ENCODE data around the gene PPAT.
"Not testable (repeated sequence)": the region's sequence is repeated elsewhere in the genome, so short reads cannot be mapped to it uniquely, and the experiment has no call there.

The PPAT gene

GRCh38 chr4:56389558-56389957 lies 45.9 kb downstream of the PPAT start:
- Histone ChIP-seq H3K9me3 (ENCODE audit: control insufficient read depth in 2 of 2, low read length in 2 of 2) (no peaks in the 10 kb centered on the region), H3K4me3 (ENCODE audit: low read length in 2 of 2) (no peak overlapping the region), H3K27ac (ENCODE audit: low read depth in 2 of 2, low read length in 2 of 2) (no peak overlapping the region), H3K4me1 (ENCODE audit: control insufficient read depth in 2 of 2, insufficient read depth in 2 of 2, low read length in 2 of 2) (peaks cover 4 to 8% of the 10 kb centered on the region in 2 donors), H3K9ac (ENCODE audit: low read depth in 1 of 2, low read length in 2 of 2) (no peak overlapping the region), H3K27me3 (ENCODE audit: control insufficient read depth in 2 of 2, insufficient read depth in 2 of 2, low read length in 2 of 2) (no peaks in the 10 kb centered on the region), H3K36me3 (ENCODE audit: control insufficient read depth in 2 of 2, insufficient read depth in 2 of 2, low read length in 2 of 2) (no peaks in the 10 kb centered on the region)

- Histone ChIP-seq H3K9ac (ENCODE audit: low read depth in 1 of 2, low read length in 2 of 2) (peak overlapping the region; percentile 88 to 89), H3K27me3 (ENCODE audit: control insufficient read depth in 2 of 2, insufficient read depth in 2 of 2, low read length in 2 of 2) (no peaks in the 10 kb centered on the region), H3K27ac (ENCODE audit: low read depth in 2 of 2, low read length in 2 of 2) (peak overlapping the region in 1 of 2 donors; percentile 96), H3K36me3 (ENCODE audit: control insufficient read depth in 2 of 2, insufficient read depth in 2 of 2, low read length in 2 of 2) (no peaks in the 10 kb centered on the region), H3K4me1 (ENCODE audit: control insufficient read depth in 2 of 2, insufficient read depth in 2 of 2, low read length in 2 of 2) (peaks cover 4 to 8% of the 10 kb centered on the region in 2 donors), H3K4me3 (ENCODE audit: low read length in 2 of 2) (peak overlapping the region; percentile 97 to 98), H3K9me3 (ENCODE audit: control insufficient read depth in 2 of 2, low read length in 2 of 2) (no peaks in the 10 kb centered on the region)
These were observed 47.1 kb downstream of the PPAT start for GRCh38 chr4:56388306-56388705.

DNA sequence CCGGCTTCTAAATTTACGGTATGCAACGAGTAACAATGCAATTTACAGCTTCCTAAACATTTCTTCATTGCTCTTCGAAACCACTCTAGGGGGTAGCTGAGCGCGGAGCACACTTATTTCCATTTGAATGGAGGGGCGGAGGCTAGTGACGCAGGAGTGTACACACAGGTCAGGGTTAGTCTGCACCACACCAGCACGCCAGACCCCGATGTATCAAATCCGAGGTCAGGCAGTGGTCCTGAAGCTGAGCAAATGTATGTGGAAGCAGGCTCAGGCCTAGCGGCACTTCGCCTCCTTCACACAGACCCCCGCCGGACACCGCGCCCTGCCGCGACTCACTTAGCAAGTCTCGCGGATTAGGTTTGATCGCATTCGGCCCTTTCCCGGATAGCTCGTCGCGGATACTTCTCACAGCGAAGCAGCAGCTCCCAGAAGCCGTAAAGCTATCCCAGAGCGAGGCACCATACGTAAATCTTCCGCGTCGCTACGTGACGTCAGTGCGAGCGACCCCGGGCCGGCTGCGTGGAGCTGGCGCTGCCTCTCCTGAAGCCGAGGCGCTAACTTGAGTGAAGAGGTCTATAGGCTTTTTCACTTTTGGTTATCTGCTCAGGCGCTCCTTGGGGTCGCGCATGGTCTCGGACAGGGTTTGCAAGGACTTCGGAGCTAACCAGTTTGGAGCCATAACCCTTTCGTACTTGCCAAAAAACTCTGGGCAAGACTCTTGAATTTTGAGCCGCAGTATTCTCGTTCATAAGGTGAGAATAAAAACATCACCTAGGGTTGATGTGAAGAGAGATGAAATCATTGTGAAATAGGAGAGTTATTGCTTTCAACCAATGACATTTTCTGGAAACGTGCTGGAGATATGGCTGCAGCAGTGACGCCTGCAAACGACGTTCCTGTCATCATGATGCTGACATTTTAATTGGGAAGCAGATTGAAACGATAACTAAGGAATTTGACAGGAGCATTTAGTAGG lies 48.1 kb downstream of the PPAT start, which contains the start of gene AASDH:
AASDH (minus strand) TSS at position 469 of the 979 bp plus-strand sequence. CDS start 3,192 bp downstream, outside the sequence.
- Histone ChIP-seq H3K27ac (ENCODE audit: low read depth in 2 of 2, low read length in 2 of 2) (peak within 1 kb of the TSS; percentile 96 to 97), H3K9me3 (ENCODE audit: control insufficient read depth in 2 of 2, low read length in 2 of 2) (no peaks in the 10 kb centered on the region), H3K36me3 (ENCODE audit: control insufficient read depth in 2 of 2, insufficient read depth in 2 of 2, low read length in 2 of 2) (no peaks in the 10 kb centered on the region), H3K27me3 (ENCODE audit: control insufficient read depth in 2 of 2, insufficient read depth in 2 of 2, low read length in 2 of 2) (no peaks in the 10 kb centered on the region), H3K9ac (ENCODE audit: low read depth in 1 of 2, low read length in 2 of 2) (peak within 1 kb of the TSS; percentile 88 to 89), H3K4me3 (ENCODE audit: low read length in 2 of 2) (peak within 1 kb of the TSS; percentile 97 to 98), H3K4me1 (ENCODE audit: control insufficient read depth in 2 of 2, insufficient read depth in 2 of 2, low read length in 2 of 2) (peaks cover 4 to 8% of the 10 kb centered on the region in 2 donors)

- H3K9me3 ChIP-seq (ENCODE audit: control insufficient read depth in 2 of 2, low read length in 2 of 2), result no peaks in the 10 kb centered on the region
- no peak overlapping the region for H3K27ac ChIP-seq (ENCODE audit: low read depth in 2 of 2, low read length in 2 of 2)
- H3K4me3 ChIP-seq (ENCODE audit: low read length in 2 of 2), result peak overlapping the region; percentile 11 to 29
- no peaks in the 10 kb centered on the region for H3K36me3 ChIP-seq (ENCODE audit: control insufficient read depth in 2 of 2, insufficient read depth in 2 of 2, low read length in 2 of 2)
- H3K4me1 ChIP-seq (ENCODE audit: control insufficient read depth in 2 of 2, insufficient read depth in 2 of 2, low read length in 2 of 2), result peaks cover 4 to 8% of the 10 kb centered on the region in 2 donors
- H3K27me3 ChIP-seq (ENCODE audit: control insufficient read depth in 2 of 2, insufficient read depth in 2 of 2, low read length in 2 of 2), result no peaks in the 10 kb centered on the region
- peak overlapping the region in 1 of 2 donors; percentile 38 for H3K9ac ChIP-seq (ENCODE audit: low read depth in 1 of 2, low read length in 2 of 2)
These were observed 49.3 kb downstream of the PPAT start for GRCh38 chr4:56386091-56386490.

- H3K27ac ChIP-seq (ENCODE audit: low read depth in 2 of 2, low read length in 2 of 2), result no peak overlapping the region
- no peaks in the 10 kb centered on the region for H3K27me3 ChIP-seq (ENCODE audit: control insufficient read depth in 2 of 2, insufficient read depth in 2 of 2, low read length in 2 of 2)
- no peak overlapping the region for H3K4me3 ChIP-seq (ENCODE audit: low read length in 2 of 2)
- H3K4me1 ChIP-seq (ENCODE audit: control insufficient read depth in 2 of 2, insufficient read depth in 2 of 2, low read length in 2 of 2), result no peaks in the 10 kb centered on the region
- H3K36me3 ChIP-seq (ENCODE audit: control insufficient read depth in 2 of 2, insufficient read depth in 2 of 2, low read length in 2 of 2), result peaks cover 4 to 8% of the 10 kb centered on the region in 2 donors
- no peaks in the 10 kb centered on the region for H3K9me3 ChIP-seq (ENCODE audit: control insufficient read depth in 2 of 2, low read length in 2 of 2)
- H3K9ac ChIP-seq (ENCODE audit: low read depth in 1 of 2, low read length in 2 of 2), result no peak overlapping the region
These were observed 60.0 kb downstream of the PPAT start for GRCh38 chr4:56375458-56375857.

DNA sequence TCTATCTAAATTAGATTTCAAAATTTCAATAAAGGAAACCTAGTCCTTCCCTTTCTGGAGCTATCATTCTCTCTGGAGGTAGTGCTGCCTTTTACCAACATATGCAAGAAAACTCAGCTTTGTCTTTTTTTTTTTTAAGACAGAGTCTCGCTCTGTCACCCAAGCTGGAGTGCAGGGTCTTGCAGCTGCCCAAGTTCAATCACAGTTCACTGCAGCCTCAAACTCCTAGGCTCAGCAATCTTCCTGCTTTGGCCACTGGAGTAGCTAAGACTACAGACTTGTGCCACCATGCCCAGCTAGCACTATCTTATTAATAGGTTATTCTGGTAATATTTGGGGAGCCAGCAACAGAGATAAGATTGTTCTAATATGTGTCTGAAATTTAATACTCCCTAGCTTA lies 60.5 kb downstream of the PPAT start:
- Histone ChIP-seq H3K9ac (ENCODE audit: low read depth in 1 of 2, low read length in 2 of 2) (no peak overlapping the region), H3K4me1 (ENCODE audit: control insufficient read depth in 2 of 2, insufficient read depth in 2 of 2, low read length in 2 of 2) (no peaks in the 10 kb centered on the region), H3K27ac (ENCODE audit: low read depth in 2 of 2, low read length in 2 of 2) (no peak overlapping the region), H3K36me3 (ENCODE audit: control insufficient read depth in 2 of 2, insufficient read depth in 2 of 2, low read length in 2 of 2) (peaks cover 7 to 11% of the 10 kb centered on the region in 2 donors), H3K27me3 (ENCODE audit: control insufficient read depth in 2 of 2, insufficient read depth in 2 of 2, low read length in 2 of 2) (no peaks in the 10 kb centered on the region), H3K4me3 (ENCODE audit: low read length in 2 of 2) (no peak overlapping the region), H3K9me3 (ENCODE audit: control insufficient read depth in 2 of 2, low read length in 2 of 2) (no peaks in the 10 kb centered on the region)

DNA sequence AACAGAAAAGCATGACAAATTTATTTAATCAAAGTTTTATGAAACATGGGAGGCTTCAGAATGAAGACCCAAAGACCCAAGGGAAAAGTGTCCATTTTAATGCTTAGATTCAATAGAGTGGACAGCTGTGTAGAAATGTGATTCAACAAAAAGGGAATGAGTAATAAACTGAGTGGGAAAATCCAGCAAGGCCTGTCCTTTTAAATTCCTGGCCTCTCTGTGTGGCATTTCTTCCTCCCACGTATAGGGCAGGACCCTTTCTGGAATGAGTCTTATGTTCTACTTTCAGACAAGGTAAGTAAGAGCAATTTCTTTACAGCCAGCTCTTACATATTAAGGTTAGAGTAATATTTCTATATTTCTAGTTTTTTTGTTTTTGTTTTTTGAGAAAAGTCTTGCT lies 62.6 kb downstream of the PPAT start:
- no peak overlapping the region for H3K4me3 ChIP-seq (ENCODE audit: low read length in 2 of 2)
- H3K36me3 ChIP-seq (ENCODE audit: control insufficient read depth in 2 of 2, insufficient read depth in 2 of 2, low read length in 2 of 2), result peaks cover 7 to 11% of the 10 kb centered on the region in 2 donors
- no peaks in the 10 kb centered on the region for H3K9me3 ChIP-seq (ENCODE audit: control insufficient read depth in 2 of 2, low read length in 2 of 2)
- H3K27me3 ChIP-seq (ENCODE audit: control insufficient read depth in 2 of 2, insufficient read depth in 2 of 2, low read length in 2 of 2), result no peaks in the 10 kb centered on the region
- H3K27ac ChIP-seq (ENCODE audit: low read depth in 2 of 2, low read length in 2 of 2), result no peak overlapping the region
- H3K4me1 ChIP-seq (ENCODE audit: control insufficient read depth in 2 of 2, insufficient read depth in 2 of 2, low read length in 2 of 2), result no peaks in the 10 kb centered on the region
- no peak overlapping the region for H3K9ac ChIP-seq (ENCODE audit: low read depth in 1 of 2, low read length in 2 of 2)

- H3K36me3 ChIP-seq (ENCODE audit: control insufficient read depth in 2 of 2, insufficient read depth in 2 of 2, low read length in 2 of 2), result peaks cover 7 to 11% of the 10 kb centered on the region in 2 donors
- no peak overlapping the region for H3K9ac ChIP-seq (ENCODE audit: low read depth in 1 of 2, low read length in 2 of 2)
- H3K9me3 ChIP-seq (ENCODE audit: control insufficient read depth in 2 of 2, low read length in 2 of 2), result no peaks in the 10 kb centered on the region
- H3K4me3 ChIP-seq (ENCODE audit: low read length in 2 of 2), result no peak overlapping the region
- H3K4me1 ChIP-seq (ENCODE audit: control insufficient read depth in 2 of 2, insufficient read depth in 2 of 2, low read length in 2 of 2), result no peaks in the 10 kb centered on the region
- H3K27me3 ChIP-seq (ENCODE audit: control insufficient read depth in 2 of 2, insufficient read depth in 2 of 2, low read length in 2 of 2), result no peaks in the 10 kb centered on the region
- no peak overlapping the region for H3K27ac ChIP-seq (ENCODE audit: low read depth in 2 of 2, low read length in 2 of 2)
These were observed 63.8 kb downstream of the PPAT start for GRCh38 chr4:56371426-56372220.

DNA sequence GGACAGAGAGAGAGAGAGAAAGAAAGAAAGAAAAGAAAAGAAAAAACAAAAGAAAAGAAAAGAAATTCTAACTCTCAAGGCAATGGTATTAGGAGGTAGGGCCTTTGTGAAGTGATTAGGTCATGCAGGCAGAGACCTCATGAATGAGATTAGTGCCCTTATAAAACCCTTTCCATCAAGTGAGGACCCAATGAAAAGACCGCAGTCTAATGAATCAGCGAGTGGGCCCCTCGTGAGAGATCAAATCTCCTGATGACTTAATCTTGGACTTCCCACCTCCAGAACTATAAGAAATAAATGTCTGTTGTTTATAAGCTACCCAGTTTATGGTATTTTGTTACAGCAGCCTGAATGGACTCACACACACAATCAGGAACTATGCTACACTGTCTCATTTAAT lies 65.0 kb downstream of the PPAT start:
- Histone ChIP-seq H3K27ac (ENCODE audit: low read depth in 2 of 2, low read length in 2 of 2) (no peak overlapping the region), H3K9ac (ENCODE audit: low read depth in 1 of 2, low read length in 2 of 2) (no peak overlapping the region), H3K4me1 (ENCODE audit: control insufficient read depth in 2 of 2, insufficient read depth in 2 of 2, low read length in 2 of 2) (no peaks in the 10 kb centered on the region), H3K9me3 (ENCODE audit: control insufficient read depth in 2 of 2, low read length in 2 of 2) (no peaks in the 10 kb centered on the region), H3K36me3 (ENCODE audit: control insufficient read depth in 2 of 2, insufficient read depth in 2 of 2, low read length in 2 of 2) (peaks cover 7 to 11% of the 10 kb centered on the region in 2 donors), H3K4me3 (ENCODE audit: low read length in 2 of 2) (no peak overlapping the region), H3K27me3 (ENCODE audit: control insufficient read depth in 2 of 2, insufficient read depth in 2 of 2, low read length in 2 of 2) (no peaks in the 10 kb centered on the region)

DNA sequence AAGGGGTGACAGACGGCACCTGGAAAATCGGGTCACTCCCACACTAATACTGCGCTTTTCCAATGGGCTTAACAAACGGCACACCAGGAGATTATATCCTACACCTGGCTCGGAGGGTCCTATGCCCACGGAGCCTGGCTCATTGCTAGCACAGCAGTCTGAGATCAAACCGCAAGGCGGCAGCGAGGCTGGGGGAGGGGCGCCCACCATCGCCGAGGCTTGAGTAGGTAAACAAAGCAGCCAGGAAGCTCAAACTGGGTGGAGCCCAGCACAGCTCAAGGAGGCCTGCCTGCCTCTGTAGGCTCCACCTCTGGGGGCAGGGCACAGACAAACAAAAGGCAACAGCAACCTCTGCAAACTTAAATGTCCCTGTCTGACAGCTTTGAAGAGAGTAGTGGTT lies 72.4 kb downstream of the PPAT start:
- not testable (repeated sequence) for H3K4me3 ChIP-seq (ENCODE audit: low read length in 2 of 2); H3K36me3 ChIP-seq (ENCODE audit: control insufficient read depth in 2 of 2, insufficient read depth in 2 of 2, low read length in 2 of 2); H3K27me3 ChIP-seq (ENCODE audit: control insufficient read depth in 2 of 2, insufficient read depth in 2 of 2, low read length in 2 of 2); H3K9me3 ChIP-seq (ENCODE audit: control insufficient read depth in 2 of 2, low read length in 2 of 2); H3K9ac ChIP-seq (ENCODE audit: low read depth in 1 of 2, low read length in 2 of 2); H3K27ac ChIP-seq (ENCODE audit: low read depth in 2 of 2, low read length in 2 of 2); H3K4me1 ChIP-seq (ENCODE audit: control insufficient read depth in 2 of 2, insufficient read depth in 2 of 2, low read length in 2 of 2)

Data from mucosa of rectum (tissue), 2 donors.